ENCODE results near the gene MGAT4C.
"Not testable (repeated sequence)": the region's sequence is repeated elsewhere in the genome, so short reads cannot be mapped to it uniquely, and the experiment has no call there.

GRCh38 chr12:86296396-86296795, 40.2 kb upstream of the MGAT4C start:
- TF ChIP-seq, protein P1, sequence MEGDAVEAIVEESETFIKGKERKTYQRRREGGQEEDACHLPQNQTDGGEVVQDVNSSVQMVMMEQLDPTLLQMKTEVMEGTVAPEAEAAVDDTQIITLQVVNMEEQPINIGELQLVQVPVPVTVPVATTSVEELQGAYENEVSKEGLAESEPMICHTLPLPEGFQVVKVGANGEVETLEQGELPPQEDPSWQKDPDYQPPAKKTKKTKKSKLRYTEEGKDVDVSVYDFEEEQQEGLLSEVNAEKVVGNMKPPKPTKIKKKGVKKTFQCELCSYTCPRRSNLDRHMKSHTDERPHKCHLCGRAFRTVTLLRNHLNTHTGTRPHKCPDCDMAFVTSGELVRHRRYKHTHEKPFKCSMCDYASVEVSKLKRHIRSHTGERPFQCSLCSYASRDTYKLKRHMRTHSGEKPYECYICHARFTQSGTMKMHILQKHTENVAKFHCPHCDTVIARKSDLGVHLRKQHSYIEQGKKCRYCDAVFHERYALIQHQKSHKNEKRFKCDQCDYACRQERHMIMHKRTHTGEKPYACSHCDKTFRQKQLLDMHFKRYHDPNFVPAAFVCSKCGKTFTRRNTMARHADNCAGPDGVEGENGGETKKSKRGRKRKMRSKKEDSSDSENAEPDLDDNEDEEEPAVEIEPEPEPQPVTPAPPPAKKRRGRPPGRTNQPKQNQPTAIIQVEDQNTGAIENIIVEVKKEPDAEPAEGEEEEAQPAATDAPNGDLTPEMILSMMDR (conservative IDR thresholded peaks at IDR 0.05): not testable (repeated sequence)
- TF ChIP-seq ZFX (IDR thresholded peaks at IDR 0.05): not testable (repeated sequence)
